Measurements from ENCODE around the gene MYDGF. TPM values are rescaled to one million over a fixed set of nuclear protein-coding genes. Genes with fewer than 3 reads are reported as not detected.
"Not testable (repeated sequence)": the region's sequence is repeated elsewhere in the genome, so short reads cannot be mapped to it uniquely, and the experiment has no call there.

Gene MYDGF
- total RNA-seq, 1 experiment from 2014 or later: 92.2 TPM

GRCh38 chr19:4692251-4693077, 22.3 kb upstream of the MYDGF start:
- Histone ChIP-seq H3K27me3 (ENCODE audit: control insufficient read depth, insufficient read depth, low read length) (no peaks in the 10 kb centered on the region), H3K4me3 (ENCODE audit: insufficient read depth, low read depth, low read length) (no peak overlapping the region), H3K36me3 (replicated peaks; ENCODE audit: control insufficient read depth, insufficient read depth, low read length) (peaks cover 32% of the 10 kb centered on the region)
- DNase-seq: no peak

- Histone ChIP-seq H3K36me3 (replicated peaks; ENCODE audit: control insufficient read depth, insufficient read depth, low read length) (peaks cover 29% of the 10 kb centered on the region), H3K4me3 (ENCODE audit: insufficient read depth, low read depth, low read length) (no peak overlapping the region), H3K27me3 (ENCODE audit: control insufficient read depth, insufficient read depth, low read length) (no peaks in the 10 kb centered on the region)
- no peak for DNase-seq
Observed at GRCh38 chr19:4691373-4691772, 21.2 kb upstream of the MYDGF start.

DNA sequence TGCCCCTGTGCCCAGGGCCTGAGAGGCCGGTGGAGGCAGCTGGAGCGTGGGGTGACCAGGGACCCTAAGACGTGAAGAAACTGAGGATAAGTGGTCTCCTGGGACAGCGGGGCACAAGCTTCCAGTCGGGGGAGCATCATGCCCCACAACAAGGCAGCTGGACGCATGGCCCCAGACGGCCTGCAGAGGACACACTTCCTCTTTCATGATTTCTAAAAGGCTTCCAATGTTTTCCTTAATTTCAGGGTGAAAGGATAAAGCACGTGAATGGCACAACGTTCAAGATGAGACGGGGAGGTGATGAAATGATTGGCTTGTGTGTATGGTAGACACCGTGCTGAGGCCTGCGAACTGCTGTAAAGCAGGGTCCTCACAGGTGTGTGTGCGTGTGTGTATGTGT, 20.2 kb upstream of the MYDGF start:
- DNase-seq: peak; percentile 54
- Histone ChIP-seq H3K4me3 (ENCODE audit: insufficient read depth, low read depth, low read length) (no peak overlapping the region), H3K27me3 (ENCODE audit: control insufficient read depth, insufficient read depth, low read length) (no peaks in the 10 kb centered on the region), H3K36me3 (replicated peaks; ENCODE audit: control insufficient read depth, insufficient read depth, low read length) (peaks cover 25% of the 10 kb centered on the region)

- H3K27me3 ChIP-seq (ENCODE audit: control insufficient read depth, insufficient read depth, low read length): no peaks in the 10 kb centered on the region
- peaks cover 21% of the 10 kb centered on the region for H3K36me3 ChIP-seq (replicated peaks; ENCODE audit: control insufficient read depth, insufficient read depth, low read length)
- no peak overlapping the region for H3K4me3 ChIP-seq (ENCODE audit: insufficient read depth, low read depth, low read length)
- DNase-seq: no peak
Observed at GRCh38 chr19:4689403-4689802, 19.3 kb upstream of the MYDGF start.

DNA sequence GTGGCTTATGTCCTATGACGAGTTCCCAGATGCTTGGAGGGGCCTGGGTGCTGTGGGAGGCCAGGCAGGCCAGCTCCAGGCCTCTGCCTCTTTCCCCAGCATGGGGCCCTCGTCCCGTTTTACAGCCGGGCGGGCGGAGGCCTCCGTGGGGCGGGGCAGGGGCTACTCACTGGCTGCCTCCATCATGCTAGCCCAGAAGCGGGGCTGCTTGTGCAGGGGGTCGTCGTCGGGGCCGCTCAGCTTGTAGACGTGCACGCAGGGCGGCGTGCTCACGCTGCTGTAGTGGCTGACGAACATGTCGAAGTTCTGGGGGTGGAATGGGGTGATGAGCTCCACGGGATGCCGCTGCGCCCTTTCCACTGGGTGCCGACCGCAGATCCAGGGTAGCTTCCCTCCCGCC, 18.4 kb upstream of the MYDGF start:
- Histone ChIP-seq H3K36me3 (replicated peaks; ENCODE audit: control insufficient read depth, insufficient read depth, low read length) (peaks cover 15% of the 10 kb centered on the region), H3K4me3 (ENCODE audit: insufficient read depth, low read depth, low read length) (no peak overlapping the region), H3K27me3 (ENCODE audit: control insufficient read depth, insufficient read depth, low read length) (no peaks in the 10 kb centered on the region)
- no peak for DNase-seq

- Histone ChIP-seq H3K27me3 (ENCODE audit: control insufficient read depth, insufficient read depth, low read length) (no peaks in the 10 kb centered on the region), H3K36me3 (replicated peaks; ENCODE audit: control insufficient read depth, insufficient read depth, low read length) (peaks cover 14% of the 10 kb centered on the region), H3K4me3 (ENCODE audit: insufficient read depth, low read depth, low read length) (no peak overlapping the region)
- no peak for DNase-seq
Observed at GRCh38 chr19:4687396-4687795, 17.3 kb upstream of the MYDGF start.

GRCh38 chr19:4686700-4687099, 16.6 kb upstream of the MYDGF start:
- H3K4me3 ChIP-seq (ENCODE audit: insufficient read depth, low read depth, low read length): no peak overlapping the region
- no peaks in the 10 kb centered on the region for H3K27me3 ChIP-seq (ENCODE audit: control insufficient read depth, insufficient read depth, low read length)
- peaks cover 15% of the 10 kb centered on the region for H3K36me3 ChIP-seq (replicated peaks; ENCODE audit: control insufficient read depth, insufficient read depth, low read length)
- no peak for DNase-seq

- Histone ChIP-seq H3K36me3 (replicated peaks; ENCODE audit: control insufficient read depth, insufficient read depth, low read length) (peaks cover 11% of the 10 kb centered on the region), H3K27me3 (ENCODE audit: control insufficient read depth, insufficient read depth, low read length) (no peaks in the 10 kb centered on the region), H3K4me3 (ENCODE audit: insufficient read depth, low read depth, low read length) (no peak overlapping the region)
- peak; percentile 36 for DNase-seq
Observed at GRCh38 chr19:4684312-4685095, 14.4 kb upstream of the MYDGF start.

DNA sequence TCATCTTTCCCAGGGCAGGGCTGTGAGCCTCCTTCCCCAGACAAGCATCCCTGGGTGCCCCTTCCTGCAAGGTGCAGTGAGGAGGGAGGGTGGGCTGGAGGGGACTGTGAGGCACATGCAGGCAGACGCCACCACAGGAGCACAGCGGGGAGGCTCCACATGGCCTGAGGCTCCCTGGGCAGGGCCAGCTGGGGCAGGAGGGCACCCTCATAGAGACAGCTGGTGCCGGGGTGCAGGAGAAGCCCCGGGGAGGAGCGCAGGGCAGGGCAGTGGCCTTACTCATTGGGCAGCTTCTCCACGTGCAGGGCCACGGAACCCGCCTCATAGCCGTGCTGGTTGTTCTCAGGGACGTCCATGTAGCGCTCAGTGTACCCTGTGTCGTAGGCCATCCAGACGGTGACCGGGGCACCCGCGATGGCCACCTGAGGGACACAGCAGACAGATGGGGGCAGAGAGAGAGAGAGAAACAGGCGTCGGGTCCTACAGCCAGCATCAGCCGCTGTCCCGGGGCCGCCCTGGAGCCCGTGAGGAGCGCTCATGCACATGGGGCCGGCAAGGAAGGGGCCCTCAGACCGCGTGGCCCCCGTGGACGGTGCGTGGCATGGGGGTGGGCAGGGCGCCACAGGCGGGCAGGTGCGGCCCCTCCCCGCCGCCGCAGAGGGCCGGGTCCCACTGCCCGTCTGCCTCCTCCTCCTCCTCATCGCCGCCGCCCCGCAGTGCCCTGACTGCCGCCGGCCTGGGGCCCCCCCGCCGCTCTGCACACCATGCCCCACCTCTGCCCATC, 12.5 kb upstream of the MYDGF start:
- peak; percentile 28 for DNase-seq
- H3K36me3 ChIP-seq (replicated peaks; ENCODE audit: control insufficient read depth, insufficient read depth, low read length): peaks cover 7% of the 10 kb centered on the region
- no peaks in the 10 kb centered on the region for H3K27me3 ChIP-seq (ENCODE audit: control insufficient read depth, insufficient read depth, low read length)
- no peak overlapping the region for H3K4me3 ChIP-seq (ENCODE audit: insufficient read depth, low read depth, low read length)

GRCh38 chr19:4680021-4680420, 9.9 kb upstream of the MYDGF start:
- H3K27me3 ChIP-seq (ENCODE audit: control insufficient read depth, insufficient read depth, low read length); H3K36me3 ChIP-seq (replicated peaks; ENCODE audit: control insufficient read depth, insufficient read depth, low read length); H3K4me3 ChIP-seq (ENCODE audit: insufficient read depth, low read depth, low read length); DNase-seq: not testable (repeated sequence)

DNA sequence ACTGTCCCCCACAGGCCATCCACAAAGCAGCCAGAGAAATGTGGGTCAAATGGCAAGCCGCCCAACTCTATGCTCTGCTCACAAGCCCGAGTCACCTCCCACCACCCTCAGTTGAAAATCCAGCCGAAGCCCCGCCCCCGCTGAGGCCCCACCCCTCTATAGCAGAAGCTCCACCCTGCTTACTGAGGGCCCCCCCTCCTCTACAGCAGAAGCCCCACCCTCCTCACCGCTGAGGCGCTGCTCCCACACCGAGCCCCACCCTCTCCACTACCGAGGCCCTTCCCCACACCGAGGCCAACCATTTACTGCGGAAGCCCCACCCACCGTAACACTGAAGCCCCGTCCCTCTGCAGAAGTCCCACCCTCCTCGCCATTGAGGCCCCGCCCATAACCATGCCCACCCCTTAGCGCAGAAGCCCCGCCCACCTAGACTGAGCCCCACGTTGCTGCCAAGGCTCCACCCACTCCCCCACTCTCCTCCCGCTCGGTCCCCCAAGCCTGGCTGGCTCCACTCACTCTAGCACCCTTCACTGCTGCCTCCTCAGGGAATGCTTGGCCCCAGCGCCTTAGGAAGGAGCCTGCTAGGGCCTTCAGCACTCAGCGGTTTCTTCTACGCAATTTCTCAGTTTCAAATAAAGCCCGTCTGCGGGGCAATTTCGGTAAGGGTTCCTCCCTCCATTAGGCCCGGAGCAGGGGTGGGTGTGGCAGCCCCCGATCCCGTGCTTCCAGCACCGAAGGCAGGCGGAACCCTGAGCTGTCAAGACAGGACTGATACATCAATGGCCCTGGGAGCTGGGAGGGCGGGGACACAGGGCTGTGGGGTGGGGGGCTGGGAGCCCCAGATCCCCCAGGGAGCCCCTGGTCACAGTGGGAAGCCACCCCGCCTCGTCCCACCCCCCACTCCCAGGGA, 9.0 kb upstream of the MYDGF start:
- peak; percentile 99 for DNase-seq
- peak overlapping the region; percentile 33 for H3K4me3 ChIP-seq (ENCODE audit: insufficient read depth, low read depth, low read length)
- H3K36me3 ChIP-seq (replicated peaks; ENCODE audit: control insufficient read depth, insufficient read depth, low read length): peaks cover 5% of the 10 kb centered on the region
- no peaks in the 10 kb centered on the region for H3K27me3 ChIP-seq (ENCODE audit: control insufficient read depth, insufficient read depth, low read length)

DNA sequence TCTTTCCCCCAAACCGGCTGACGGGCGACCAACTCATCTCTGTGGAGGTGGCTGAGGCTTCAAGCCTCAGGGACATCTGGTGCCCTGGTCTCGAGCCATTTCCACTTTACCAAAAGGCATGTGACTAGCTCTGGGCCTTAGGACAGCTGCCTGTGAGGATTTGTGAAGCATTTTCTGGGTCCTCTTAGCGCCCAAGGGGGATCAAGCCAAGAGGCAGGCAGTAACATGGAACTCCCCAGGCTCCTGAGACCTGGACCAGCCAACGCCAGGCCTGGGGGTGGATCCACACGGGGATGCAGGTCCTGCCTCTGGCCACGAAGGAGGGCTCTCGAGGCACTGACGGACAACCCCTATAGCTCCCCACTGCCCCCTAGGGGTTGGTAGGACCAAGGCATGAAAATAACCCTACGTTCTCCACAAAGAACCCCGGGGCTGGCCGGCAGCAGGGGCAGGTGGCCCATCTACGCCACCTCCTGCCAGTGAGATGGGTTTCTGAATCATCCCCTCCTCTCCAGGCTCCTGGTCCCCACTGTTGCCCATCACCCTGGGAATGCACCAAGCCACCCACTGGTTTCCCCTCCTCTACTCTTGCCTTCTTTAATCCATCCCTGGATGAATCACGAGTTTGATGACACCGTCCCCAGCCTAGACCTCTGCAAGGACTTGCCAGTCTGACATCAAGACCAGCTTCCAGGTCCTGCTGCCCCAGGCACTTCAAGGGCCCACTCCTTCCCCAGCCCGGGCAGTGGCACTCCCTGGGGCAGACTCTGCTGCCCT, 7.0 kb upstream of the MYDGF start:
- Histone ChIP-seq H3K27me3 (ENCODE audit: control insufficient read depth, insufficient read depth, low read length) (no peaks in the 10 kb centered on the region), H3K4me3 (ENCODE audit: insufficient read depth, low read depth, low read length) (no peak overlapping the region), H3K36me3 (replicated peaks; ENCODE audit: control insufficient read depth, insufficient read depth, low read length) (peaks cover under 1% of the 10 kb centered on the region)
- peak; percentile 88 for DNase-seq

DNA sequence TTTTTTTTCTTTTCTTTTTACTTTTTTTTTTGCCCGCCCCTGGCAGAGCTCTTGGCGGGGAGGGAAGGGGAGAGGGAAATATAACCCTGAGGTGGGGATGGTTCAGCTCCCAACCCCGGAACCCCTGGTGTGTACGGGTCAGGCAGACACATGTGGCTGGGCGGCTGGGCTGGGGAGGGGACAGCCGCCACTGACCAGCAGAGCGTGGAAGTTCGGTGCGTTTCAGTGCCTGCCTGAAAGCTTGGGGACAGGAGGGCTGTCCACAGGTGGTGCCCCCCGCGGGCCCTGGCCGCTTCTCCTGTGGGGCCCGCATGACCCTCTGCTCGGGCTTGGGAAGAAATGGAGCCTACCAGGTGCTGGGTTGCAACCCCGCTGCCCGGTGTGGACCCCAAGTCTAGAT, 5.2 kb upstream of the MYDGF start:
- DNase-seq: no peak
- Histone ChIP-seq H3K36me3 (replicated peaks; ENCODE audit: control insufficient read depth, insufficient read depth, low read length) (no peaks in the 10 kb centered on the region; the same call in 1 of the 2 replicates), H3K27me3 (ENCODE audit: control insufficient read depth, insufficient read depth, low read length) (no peaks in the 10 kb centered on the region), H3K4me3 (ENCODE audit: insufficient read depth, low read depth, low read length) (no peak overlapping the region)

Data from H7 (cell line).